HG03571 (cell line): ENCODE measurements around the gene GALK2.
"Not testable (repeated sequence)": the region's sequence is repeated elsewhere in the genome, so short reads cannot be mapped to it uniquely, and the experiment has no call there.

Experiments used
- ATAC-seq: cut with Tn5 transposase; IDR thresholded peaks from one replicate; pipeline ENCODE4 v1.9.1; 2021; ENCODE audit not compliant: unreplicated experiment

GALK2 gene

GRCh38 chr15:49215768-49216739, 46.0 kb downstream of the GALK2 start:
- peak; percentile 99 for ATAC-seq

GRCh38 chr15:49223536-49224274, 53.7 kb downstream of the GALK2 start:
- ATAC-seq = no peak

- ATAC-seq = no peak
Observed at GRCh38 chr15:49225572-49226281, 55.7 kb downstream of the GALK2 start.

GRCh38 chr15:49227602-49228001, 57.6 kb downstream of the GALK2 start:
- ATAC-seq = no peak

GRCh38 chr15:49229922-49230321, 59.9 kb downstream of the GALK2 start:
- ATAC-seq = no peak

GRCh38 chr15:49232236-49232806, 62.3 kb downstream of the GALK2 start:
- no peak for ATAC-seq

- no peak for ATAC-seq
Observed at GRCh38 chr15:49235446-49236124, 65.5 kb downstream of the GALK2 start.

GRCh38 chr15:49236869-49237268, 66.8 kb downstream of the GALK2 start:
- ATAC-seq = no peak

- no peak for ATAC-seq
Observed at GRCh38 chr15:49238342-49238741, 68.3 kb downstream of the GALK2 start.

- ATAC-seq = no peak
Observed at GRCh38 chr15:49239105-49239504, 69.1 kb downstream of the GALK2 start.

GRCh38 chr15:49242820-49243219, 72.8 kb downstream of the GALK2 start:
- no peak for ATAC-seq

GRCh38 chr15:49247556-49248110, 77.6 kb downstream of the GALK2 start:
- ATAC-seq = no peak

- no peak for ATAC-seq
Observed at GRCh38 chr15:49248291-49248690, 78.2 kb downstream of the GALK2 start.

GRCh38 chr15:49255966-49256759, 86.1 kb downstream of the GALK2 start:
- ATAC-seq = no peak

- ATAC-seq = not testable (repeated sequence)
Observed at GRCh38 chr15:49265117-49265516, 95.1 kb downstream of the GALK2 start.

GRCh38 chr15:49265911-49266310, 95.9 kb downstream of the GALK2 start:
- ATAC-seq = no peak

GRCh38 chr15:49270541-49271421, 100.7 kb downstream of the GALK2 start:
- ATAC-seq = no peak

GRCh38 chr15:49273734-49274318, 103.8 kb downstream of the GALK2 start:
- ATAC-seq = no peak
